ENCODE results near the gene NR5A2.

Gene NR5A2

DNA sequence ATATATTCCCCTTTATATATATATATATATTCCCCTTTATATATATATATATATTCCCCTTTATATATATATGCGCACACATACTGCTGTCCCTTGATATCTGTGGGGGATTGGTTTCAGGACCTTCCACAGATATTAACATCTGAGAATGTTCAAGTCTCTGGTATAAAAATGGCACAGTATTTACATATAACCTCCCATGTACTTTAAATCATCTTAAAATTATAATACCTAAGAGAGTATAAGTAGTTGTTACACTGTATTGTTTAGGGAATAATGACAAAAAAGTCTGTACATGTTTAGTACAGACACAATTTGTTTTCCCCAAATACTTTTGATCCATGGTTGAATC lies 45.8 kb downstream of the NR5A2 start:
- DNase-seq (ENCODE audit: low read depth, low spot score), result no peak
- Histone ChIP-seq H3K36me3 (ENCODE audit: insufficient read depth, insufficient read length, low read length) (no peaks in the 10 kb centered on the region), H3K27me3 (ENCODE audit: insufficient read depth, insufficient read length) (no peaks in the 10 kb centered on the region), H3K4me3 (ENCODE audit: insufficient read length, low read depth) (no peak overlapping the region), H3K9ac (ENCODE audit: insufficient read length, low read depth) (no peak overlapping the region), H3K9me3 (ENCODE audit: insufficient read depth, low read length) (no peaks in the 10 kb centered on the region), H3K4me1 (ENCODE audit: insufficient read depth, insufficient read length) (no peaks in the 10 kb centered on the region)
- no peak for TF ChIP-seq YY1 (IDR thresholded peaks at IDR 0.05; ENCODE audit: insufficient read depth, insufficient read length)
- TF ChIP-seq SUZ12 (IDR thresholded peaks at IDR 0.05; ENCODE audit: extremely low read depth, insufficient read depth, insufficient read length), result no peak
- TF ChIP-seq ZNF274 (IDR thresholded peaks at IDR 0.05; ENCODE audit: low read depth, low read length), result no peak

- no peaks in the 10 kb centered on the region for H3K4me1 ChIP-seq (ENCODE audit: insufficient read depth, insufficient read length)
- TF ChIP-seq ZNF274 (IDR thresholded peaks at IDR 0.05; ENCODE audit: low read depth, low read length), result no peak
- no peaks in the 10 kb centered on the region for H3K9me3 ChIP-seq (ENCODE audit: insufficient read depth, low read length)
- H3K27me3 ChIP-seq (ENCODE audit: insufficient read depth, insufficient read length), result no peaks in the 10 kb centered on the region
- no peak for DNase-seq (ENCODE audit: low read depth, low spot score)
- no peak overlapping the region for H3K9ac ChIP-seq (ENCODE audit: insufficient read length, low read depth)
- no peaks in the 10 kb centered on the region for H3K36me3 ChIP-seq (ENCODE audit: insufficient read depth, insufficient read length, low read length)
- H3K4me3 ChIP-seq (ENCODE audit: insufficient read length, low read depth), result no peak overlapping the region
These were observed 48.0 kb downstream of the NR5A2 start for GRCh38 chr1:200075522-200075921.

DNA sequence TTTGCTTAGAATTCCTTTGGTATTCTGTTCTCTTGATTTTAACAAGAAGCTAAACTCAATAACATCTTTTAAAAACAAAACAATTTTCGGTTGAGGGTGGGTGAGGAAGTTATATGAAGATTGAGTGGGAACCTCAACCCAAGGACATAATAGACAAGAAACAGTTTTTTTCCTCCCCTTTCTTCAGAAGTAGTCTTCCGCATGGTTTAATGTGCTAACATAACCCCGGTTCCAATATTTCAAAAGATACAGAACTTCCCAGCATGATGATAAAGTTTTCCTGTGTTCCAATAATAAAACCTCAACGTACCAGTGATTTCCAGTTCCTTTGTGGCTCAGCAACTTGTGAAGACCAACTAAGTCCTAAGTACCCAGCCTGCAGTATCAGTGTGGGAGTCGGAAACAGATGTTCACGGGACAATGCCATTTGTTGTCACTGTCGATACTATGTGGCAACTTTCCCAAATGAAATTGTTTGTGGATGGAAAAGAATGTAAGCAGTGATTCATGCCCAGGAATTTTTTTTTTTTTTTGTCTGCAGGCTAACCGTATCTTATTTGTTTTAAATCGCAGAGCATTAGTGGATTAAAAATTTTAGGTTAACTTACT lies 48.5 kb downstream of the NR5A2 start:
- DNase-seq (ENCODE audit: low read depth, low spot score), result no peak
- no peaks in the 10 kb centered on the region for H3K36me3 ChIP-seq (ENCODE audit: insufficient read depth, insufficient read length, low read length)
- H3K9ac ChIP-seq (ENCODE audit: insufficient read length, low read depth), result no peak overlapping the region
- TF ChIP-seq YY1 (IDR thresholded peaks at IDR 0.05; ENCODE audit: insufficient read depth, insufficient read length) (no peak), SUZ12 (IDR thresholded peaks at IDR 0.05; ENCODE audit: extremely low read depth, insufficient read depth, insufficient read length) (no peak), ZNF274 (IDR thresholded peaks at IDR 0.05; ENCODE audit: low read depth, low read length) (no peak)
- no peaks in the 10 kb centered on the region for H3K9me3 ChIP-seq (ENCODE audit: insufficient read depth, low read length)
- H3K27me3 ChIP-seq (ENCODE audit: insufficient read depth, insufficient read length), result no peaks in the 10 kb centered on the region
- H3K4me3 ChIP-seq (ENCODE audit: insufficient read length, low read depth), result no peak overlapping the region
- no peaks in the 10 kb centered on the region for H3K4me1 ChIP-seq (ENCODE audit: insufficient read depth, insufficient read length)

GRCh38 chr1:200079232-200079940 lies 51.9 kb downstream of the NR5A2 start:
- Histone ChIP-seq H3K4me1 (ENCODE audit: insufficient read depth, insufficient read length) (no peaks in the 10 kb centered on the region), H3K4me3 (ENCODE audit: insufficient read length, low read depth) (no peak overlapping the region), H3K9me3 (ENCODE audit: insufficient read depth, low read length) (no peaks in the 10 kb centered on the region), H3K27me3 (ENCODE audit: insufficient read depth, insufficient read length) (no peaks in the 10 kb centered on the region), H3K9ac (ENCODE audit: insufficient read length, low read depth) (no peak overlapping the region), H3K36me3 (ENCODE audit: insufficient read depth, insufficient read length, low read length) (no peaks in the 10 kb centered on the region)
- TF ChIP-seq SUZ12 (IDR thresholded peaks at IDR 0.05; ENCODE audit: extremely low read depth, insufficient read depth, insufficient read length) (no peak), YY1 (IDR thresholded peaks at IDR 0.05; ENCODE audit: insufficient read depth, insufficient read length) (no peak), ZNF274 (IDR thresholded peaks at IDR 0.05; ENCODE audit: low read depth, low read length) (no peak)
- no peak for DNase-seq (ENCODE audit: low read depth, low spot score)

GRCh38 chr1:200081151-200081968 lies 53.9 kb downstream of the NR5A2 start:
- TF ChIP-seq ZNF274 (IDR thresholded peaks at IDR 0.05; ENCODE audit: low read depth, low read length) (no peak), YY1 (IDR thresholded peaks at IDR 0.05; ENCODE audit: insufficient read depth, insufficient read length) (no peak), SUZ12 (IDR thresholded peaks at IDR 0.05; ENCODE audit: extremely low read depth, insufficient read depth, insufficient read length) (no peak)
- peak; percentile 48 for DNase-seq (ENCODE audit: low read depth, low spot score)
- Histone ChIP-seq H3K4me3 (ENCODE audit: insufficient read length, low read depth) (no peak overlapping the region), H3K4me1 (ENCODE audit: insufficient read depth, insufficient read length) (no peaks in the 10 kb centered on the region), H3K9ac (ENCODE audit: insufficient read length, low read depth) (no peak overlapping the region), H3K36me3 (ENCODE audit: insufficient read depth, insufficient read length, low read length) (no peaks in the 10 kb centered on the region), H3K9me3 (ENCODE audit: insufficient read depth, low read length) (no peaks in the 10 kb centered on the region), H3K27me3 (ENCODE audit: insufficient read depth, insufficient read length) (no peaks in the 10 kb centered on the region)

GRCh38 chr1:200081969-200082245 lies 54.4 kb downstream of the NR5A2 start:
- peak; percentile 15 for DNase-seq (ENCODE audit: low read depth, low spot score)
- no peak overlapping the region for H3K4me3 ChIP-seq (ENCODE audit: insufficient read length, low read depth)
- no peaks in the 10 kb centered on the region for H3K27me3 ChIP-seq (ENCODE audit: insufficient read depth, insufficient read length)
- H3K36me3 ChIP-seq (ENCODE audit: insufficient read depth, insufficient read length, low read length), result no peaks in the 10 kb centered on the region
- H3K9me3 ChIP-seq (ENCODE audit: insufficient read depth, low read length), result no peaks in the 10 kb centered on the region
- TF ChIP-seq ZNF274 (IDR thresholded peaks at IDR 0.05; ENCODE audit: low read depth, low read length) (no peak), SUZ12 (IDR thresholded peaks at IDR 0.05; ENCODE audit: extremely low read depth, insufficient read depth, insufficient read length) (no peak), YY1 (IDR thresholded peaks at IDR 0.05; ENCODE audit: insufficient read depth, insufficient read length) (no peak)
- H3K9ac ChIP-seq (ENCODE audit: insufficient read length, low read depth), result no peak overlapping the region
- no peaks in the 10 kb centered on the region for H3K4me1 ChIP-seq (ENCODE audit: insufficient read depth, insufficient read length)

GRCh38 chr1:200082329-200082728 lies 54.8 kb downstream of the NR5A2 start:
- TF ChIP-seq YY1 (IDR thresholded peaks at IDR 0.05; ENCODE audit: insufficient read depth, insufficient read length) (no peak), ZNF274 (IDR thresholded peaks at IDR 0.05; ENCODE audit: low read depth, low read length) (no peak), SUZ12 (IDR thresholded peaks at IDR 0.05; ENCODE audit: extremely low read depth, insufficient read depth, insufficient read length) (no peak)
- no peak for DNase-seq (ENCODE audit: low read depth, low spot score)
- Histone ChIP-seq H3K9ac (ENCODE audit: insufficient read length, low read depth) (no peak overlapping the region), H3K4me3 (ENCODE audit: insufficient read length, low read depth) (no peak overlapping the region), H3K9me3 (ENCODE audit: insufficient read depth, low read length) (no peaks in the 10 kb centered on the region), H3K4me1 (ENCODE audit: insufficient read depth, insufficient read length) (no peaks in the 10 kb centered on the region), H3K27me3 (ENCODE audit: insufficient read depth, insufficient read length) (no peaks in the 10 kb centered on the region), H3K36me3 (ENCODE audit: insufficient read depth, insufficient read length, low read length) (no peaks in the 10 kb centered on the region)
